SH-SY5Y (cell line): ENCODE measurements around the gene AGK.

Experiments
- GATA2 ChIP-seq: IDR thresholded peaks from 2 replicates; pipeline ENCODE4 v1.6.1; 2011; ENCODE audit warnings: mild to moderate bottlenecking, low read depth, low read length
- GATA3 ChIP-seq: IDR thresholded peaks from 2 replicates; pipeline ENCODE4 v1.6.1; 2011; ENCODE audit warnings: low read depth, mild to moderate bottlenecking, low read length, moderate library complexity

- TF ChIP-seq GATA3, result no peak
- no peak for TF ChIP-seq GATA2
Measured at GRCh38 chr7:141586878-141587277, 35.7 kb downstream of the AGK start.
